Lower leg skin (tissue), 4 donors: Measurements from ENCODE around the gene MAN2A1. TPM values are rescaled to one million over a fixed set of nuclear protein-coding genes. Genes with fewer than 3 reads are reported as not detected.
A peak's percentile ranks its signal among the peaks of the same experiment; 100 is the strongest.

ENCODE experiments used
- DNase-seq, 2 donors: peaks; one replicate each; pipeline ENCODE4 v3.0.0-alpha.2; 2019; ENCODE audit warnings: low spot score in 2 of 2
- H3K4me3 ChIP-seq: fragments of 200-600 bp; sonication (generic); 2 replicates; pipeline ENCODE4 v1.5.1; 2017; ENCODE audit warnings: mild to moderate bottlenecking, low read depth; ENCODE audit not compliant: poor library complexity, severe bottlenecking
- CTCF ChIP-seq, 3 donors: fragments of 450-650 bp; IDR thresholded peaks; one replicate each; pipeline ENCODE4 v1.5.1; 2016; ENCODE audit warnings: antibody characterized with exemption in 3 of 3, mild to moderate bottlenecking in 3 of 3, moderate library complexity in 2 of 3
- POLR2A ChIP-seq, 2 donors: fragments of 450-650 bp; IDR thresholded peaks; one replicate each; pipeline ENCODE4 v1.6.1; 2016 to 2017; ENCODE audit warnings: antibody characterized with exemption in 2 of 2, mild to moderate bottlenecking in 1 of 2, moderate library complexity in 1 of 2
- WGBS, 2 donors: methylation state at CpG; one replicate each; pipeline ENCODE4 v1.1.5; 2018; 5-methylcytosine and 5-hydroxymethylcytosine counted together
- intact Hi-C: fragments of 100-400 bp; cut with DNase I; formaldehyde crosslinking; loops from one replicate; pipeline ENCODE4 v1.15.0; 2023; ENCODE audit warnings: low total_unique reads
- total RNA-seq, 4 donors: library from RNA; depleted of rRNA; stranded (reverse); fragments of >200 nt; gene quantifications; one replicate each; pipeline ENCODE4 v1.1.0, GENCODE V29; 2016

The MAN2A1 gene
- total RNA-seq, 4 donors from 2014 or later: 35.0 to 45.8 (median 40.2) TPM

GRCh38 chr5:109656829-109657228, 32.9 kb upstream of the MAN2A1 start:
- 42 to 50% methylated on average over 4 of the region's 4 CpGs for WGBS, 2 donors
- TF ChIP-seq POLR2A (IDR thresholded peaks at IDR 0.05) (no peak), CTCF (IDR thresholded peaks at IDR 0.05) (no peak)
- intact Hi-C loops: no loop called here
- DNase-seq: peak; percentile 74 to 89
- no peak overlapping the region for H3K4me3 ChIP-seq

- H3K4me3 ChIP-seq: no peak overlapping the region
- intact Hi-C loops: no loop called here
- DNase-seq: no peak
- 66 to 75% methylated on average over 1 of the region's 1 CpG for WGBS, 2 donors
- TF ChIP-seq CTCF (IDR thresholded peaks at IDR 0.05) (no peak), POLR2A (IDR thresholded peaks at IDR 0.05) (no peak)
Observed at GRCh38 chr5:109659901-109660300, 29.8 kb upstream of the MAN2A1 start.

- intact Hi-C loops: no loop called here
- TF ChIP-seq CTCF (IDR thresholded peaks at IDR 0.05) (no peak), POLR2A (IDR thresholded peaks at IDR 0.05) (no peak)
- H3K4me3 ChIP-seq: no peak overlapping the region
- DNase-seq: no peak
- WGBS, 2 donors: 87 to 91% methylated on average over 5 of the region's 5 CpGs
Observed at GRCh38 chr5:109660301-109660700, 29.4 kb upstream of the MAN2A1 start.

- WGBS, 2 donors: 80 to 83% methylated on average over 5 of the region's 5 CpGs
- TF ChIP-seq POLR2A (IDR thresholded peaks at IDR 0.05) (no peak), CTCF (IDR thresholded peaks at IDR 0.05) (no peak)
- H3K4me3 ChIP-seq: no peak overlapping the region
- intact Hi-C loops: no loop called here
- no peak for DNase-seq
Observed at GRCh38 chr5:109668237-109668636, 21.5 kb upstream of the MAN2A1 start.

- intact Hi-C loops: no loop called here
- 75 to 85% methylated on average over 4 of the region's 4 CpGs for WGBS, 2 donors
Observed at GRCh38 chr5:109668668-109669422, 20.9 kb upstream of the MAN2A1 start.

More at GRCh38 chr5:109668668-109669422, 20.9 kb upstream of the MAN2A1 start:
- no peak for DNase-seq
- no peak overlapping the region for H3K4me3 ChIP-seq
- TF ChIP-seq POLR2A (IDR thresholded peaks at IDR 0.05): no peak
- no peak for TF ChIP-seq CTCF (IDR thresholded peaks at IDR 0.05)
